Caco-2 (cell line): Measurements from ENCODE around the gene LCA5L. TPM values are rescaled to one million over a fixed set of nuclear protein-coding genes. Genes with fewer than 3 reads are reported as not detected.

ENCODE experiments used
- BruUV-seq: library from RNA; stranded (reverse); fragments of 400-500 nt; replicated peaks from 2 replicates; lab custom pipeline; 2021; lab: Mats Ljungman, UMichigan
- CTCF ChIA-PET: fragments of 300-600 bp; sonication (Branson Sonifier 250); formaldehyde crosslinking; loops from one replicate; lab custom pipeline; 2022; ENCODE audit warnings: antibody characterized with exemption; lab: Charles Lee
- POLR2A ChIA-PET: fragments of 300-600 bp; sonication (Branson Sonifier 250); formaldehyde crosslinking; loops from one replicate; lab custom pipeline; 2022; ENCODE audit warnings: antibody characterized with exemption; lab: Charles Lee
- DNase-seq, 2 experiments: peaks; one replicate each; pipeline versions ENCODE4 v3.0.0 to v3.0.0-alpha.2; 2020 to 2022
- H3K27me3 ChIP-seq: replicated peaks from 2 replicates; pipeline ENCODE4 v1.6.0; 2011; ENCODE audit warnings: low read length; ENCODE audit not compliant: control insufficient read depth, insufficient read depth
- H3K36me3 ChIP-seq: 2 replicates; pipeline ENCODE4 v1.5.1; 2011; ENCODE audit warnings: low read length; ENCODE audit not compliant: control insufficient read depth, insufficient read depth
- H3K4me1 ChIP-seq: fragments of 250-450 bp; sonication (Bioruptor Pico); 2 replicates; pipeline ENCODE4 v1.5.1; 2020; ENCODE audit warnings: mild to moderate bottlenecking
- H3K4me3 ChIP-seq: 2 replicates; pipeline ENCODE4 v1.5.1; 2011; ENCODE audit warnings: low read depth, mild to moderate bottlenecking, control low read depth, low read length
- H3K9me3 ChIP-seq: fragments of 250-450 bp; sonication (Bioruptor Pico); 2 replicates; pipeline ENCODE4 v1.5.1; 2020; ENCODE audit warnings: mild to moderate bottlenecking, moderate library complexity
- H3K27ac Mint-ChIP-seq: one replicate; pipeline ENCODE4 v1.8.0; 2022; ENCODE audit warnings: mixed read lengths; ENCODE audit not compliant: unreplicated experiment
- H3K27me3 Mint-ChIP-seq: one replicate; pipeline ENCODE4 v1.8.0; 2022; ENCODE audit warnings: mixed read lengths; ENCODE audit not compliant: insufficient read depth, unreplicated experiment
- H3K36me3 Mint-ChIP-seq: one replicate; pipeline ENCODE4 v1.8.0; 2022; ENCODE audit warnings: mild to moderate bottlenecking, mixed read lengths; ENCODE audit not compliant: insufficient read depth, unreplicated experiment
- H3K4me1 Mint-ChIP-seq: one replicate; pipeline ENCODE4 v1.8.0; 2022; ENCODE audit warnings: low read depth, mixed read lengths; ENCODE audit not compliant: unreplicated experiment
- H3K4me3 Mint-ChIP-seq: one replicate; pipeline ENCODE4 v1.8.0; 2022; ENCODE audit warnings: mild to moderate bottlenecking, moderate library complexity, mixed read lengths; ENCODE audit not compliant: unreplicated experiment
- H3K9me3 Mint-ChIP-seq: one replicate; pipeline ENCODE4 v1.8.0; 2022; ENCODE audit warnings: mixed read lengths; ENCODE audit not compliant: unreplicated experiment
- intact Hi-C: fragments of 100-400 bp; cut with micrococcal nuclease; formaldehyde crosslinking; loops from one replicate; pipeline ENCODE4 v1.10.0; 2022; ENCODE audit not compliant: unreplicated experiment
- total RNA-seq: library from RNA; stranded (reverse); gene quantifications from 2 replicates; pipeline ENCODE4 v1.2.3, GENCODE V29; 2022
- TF ChIP-seq, protein P1 (sequence below), 2 experiments: fragments of 200-600 bp in 1 of 2; IDR thresholded peaks; 1 replicate in 1 of 2; 2 replicates in 1 of 2; pipeline versions ENCODE4 v1.5.1 to v1.8.0; 2011 to 2022; ENCODE audit warnings: antibody characterized with exemption in 1 of 2, control low read depth in 1 of 2, inconsistent platforms in 1 of 2, low read depth in 1 of 2, low read length in 1 of 2, mild to moderate bottlenecking in 1 of 2, moderate library complexity in 1 of 2; ENCODE audit not compliant: insufficient read depth in 1 of 2, severe bottlenecking in 1 of 2, unreplicated experiment in 1 of 2

Gene LCA5L
- total RNA-seq, 1 experiment from 2014 or later: 0.61 TPM

DNA sequence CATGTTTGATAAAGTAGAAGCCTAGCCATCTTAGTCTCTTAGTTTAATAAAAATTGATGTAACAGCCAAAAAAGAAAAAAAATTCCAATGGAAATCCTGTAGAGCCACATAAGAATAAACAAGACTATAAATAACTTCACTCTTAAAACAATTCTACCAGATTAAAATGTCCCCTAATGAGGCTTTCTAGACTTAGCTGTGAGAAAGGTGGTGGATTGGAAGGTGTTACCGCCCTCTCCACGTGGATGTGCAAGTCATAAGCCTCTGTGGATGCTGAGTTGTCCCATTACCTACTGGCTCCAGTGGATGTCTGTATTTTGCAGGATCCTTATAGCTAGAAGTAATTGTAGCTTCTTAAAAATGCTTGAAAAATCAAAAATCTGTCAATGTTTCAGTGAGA is 14.6 kb downstream of the LCA5L start:
- TF ChIP-seq, protein P1, sequence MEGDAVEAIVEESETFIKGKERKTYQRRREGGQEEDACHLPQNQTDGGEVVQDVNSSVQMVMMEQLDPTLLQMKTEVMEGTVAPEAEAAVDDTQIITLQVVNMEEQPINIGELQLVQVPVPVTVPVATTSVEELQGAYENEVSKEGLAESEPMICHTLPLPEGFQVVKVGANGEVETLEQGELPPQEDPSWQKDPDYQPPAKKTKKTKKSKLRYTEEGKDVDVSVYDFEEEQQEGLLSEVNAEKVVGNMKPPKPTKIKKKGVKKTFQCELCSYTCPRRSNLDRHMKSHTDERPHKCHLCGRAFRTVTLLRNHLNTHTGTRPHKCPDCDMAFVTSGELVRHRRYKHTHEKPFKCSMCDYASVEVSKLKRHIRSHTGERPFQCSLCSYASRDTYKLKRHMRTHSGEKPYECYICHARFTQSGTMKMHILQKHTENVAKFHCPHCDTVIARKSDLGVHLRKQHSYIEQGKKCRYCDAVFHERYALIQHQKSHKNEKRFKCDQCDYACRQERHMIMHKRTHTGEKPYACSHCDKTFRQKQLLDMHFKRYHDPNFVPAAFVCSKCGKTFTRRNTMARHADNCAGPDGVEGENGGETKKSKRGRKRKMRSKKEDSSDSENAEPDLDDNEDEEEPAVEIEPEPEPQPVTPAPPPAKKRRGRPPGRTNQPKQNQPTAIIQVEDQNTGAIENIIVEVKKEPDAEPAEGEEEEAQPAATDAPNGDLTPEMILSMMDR (IDR thresholded peaks at IDR 0.05; ENCODE audit: insufficient read depth in 1 of 2, low read depth in 1 of 2, low read length in 1 of 2, severe bottlenecking in 1 of 2, unreplicated experiment in 1 of 2): no peak
- no peak overlapping the region for H3K4me3 ChIP-seq
- intact Hi-C loops: loop anchor here (1.0 kb wide), 1 partner anchor 9 kb away; no protein-coding TSS in a partner anchor
- peaks cover 10% of the 10 kb centered on the region; the same call in 1 of the 2 replicates for H3K4me1 ChIP-seq
- Mint-ChIP-seq H3K4me1 (peaks cover 18% of the 10 kb centered on the region), H3K36me3 (no peaks in the 10 kb centered on the region), H3K27me3 (no peaks in the 10 kb centered on the region), H3K9me3 (no peaks in the 10 kb centered on the region), H3K4me3 (no peak overlapping the region), H3K27ac (no peak overlapping the region)
- no TSS peak for BruUV-seq
- CTCF ChIA-PET: interaction anchor here (0.6 to 1.1 kb wide), 4 partner anchors 10 to 43 kb away, joined by 3 to 4 read pairs (median 4); no protein-coding TSS in a partner anchor
- H3K36me3 ChIP-seq: no peaks in the 10 kb centered on the region
- POLR2A ChIA-PET: no interaction called here
- no peaks in the 10 kb centered on the region for H3K27me3 ChIP-seq
- H3K9me3 ChIP-seq: no peaks in the 10 kb centered on the region
- no peak for DNase-seq

DNA sequence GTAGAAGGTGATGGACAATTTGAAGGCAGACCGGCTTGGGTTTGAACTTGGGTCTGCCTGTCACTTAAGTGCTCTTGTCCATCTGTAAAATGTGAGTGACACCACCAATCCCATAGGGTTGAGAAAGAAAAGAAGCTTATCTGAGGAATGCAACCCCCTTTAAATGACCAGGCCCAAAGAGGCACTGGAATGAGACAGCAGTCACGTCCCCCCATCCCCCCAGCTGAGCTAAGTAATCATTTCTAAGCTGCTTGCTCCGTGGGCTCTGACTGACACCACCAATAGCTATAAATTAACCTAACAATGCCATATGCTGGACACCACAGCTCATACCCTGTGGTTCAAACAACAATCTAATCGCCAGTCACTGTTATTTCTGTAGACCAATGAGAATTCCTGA is 15.1 kb downstream of the LCA5L start:
- TF ChIP-seq, protein P1 (IDR thresholded peaks at IDR 0.05; ENCODE audit: insufficient read depth in 1 of 2, low read depth in 1 of 2, low read length in 1 of 2, severe bottlenecking in 1 of 2, unreplicated experiment in 1 of 2): no peak
- Histone ChIP-seq H3K36me3 (no peaks in the 10 kb centered on the region), H3K9me3 (no peaks in the 10 kb centered on the region), H3K4me1 (peaks cover 10% of the 10 kb centered on the region; the same call in 1 of the 2 replicates), H3K4me3 (no peak overlapping the region), H3K27me3 (no peaks in the 10 kb centered on the region)
- Mint-ChIP-seq H3K36me3 (no peaks in the 10 kb centered on the region), H3K4me1 (peaks cover 18% of the 10 kb centered on the region), H3K27me3 (no peaks in the 10 kb centered on the region), H3K4me3 (no peak overlapping the region), H3K9me3 (no peaks in the 10 kb centered on the region), H3K27ac (no peak overlapping the region)
- peak in 1 of 2 experiments; percentile 46 for DNase-seq
- intact Hi-C loops: loop anchor here (1.0 kb wide), 1 partner anchor 8 kb away; no protein-coding TSS in a partner anchor
- ChIA-PET POLR2A (no interaction called here), CTCF (interaction anchor here (0.6 to 1.1 kb wide), 4 partner anchors 10 to 43 kb away, joined by 3 to 4 read pairs (median 4); no protein-coding TSS in a partner anchor)
- BruUV-seq: no TSS peak

DNA sequence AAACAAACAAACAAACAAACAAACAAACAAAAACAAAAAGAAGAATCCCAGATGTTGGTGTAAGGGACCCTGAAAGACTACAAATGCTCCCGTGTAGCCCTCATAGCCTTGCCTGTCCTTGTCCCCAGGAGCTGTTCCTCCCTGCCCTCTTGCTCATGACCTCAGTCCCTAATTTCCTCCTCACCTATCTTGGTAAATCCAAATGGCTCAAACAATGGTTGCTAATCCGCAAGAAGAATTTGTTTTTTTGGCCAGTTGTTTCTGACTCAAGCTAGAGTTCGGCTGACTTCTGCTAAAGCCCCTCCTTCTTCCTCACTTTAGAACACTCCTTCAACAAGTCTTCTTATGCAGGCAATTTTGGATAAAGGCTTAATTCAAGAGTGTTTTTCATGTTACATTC is 15.6 kb downstream of the LCA5L start:
- H3K36me3 Mint-ChIP-seq: no peaks in the 10 kb centered on the region
- ChIA-PET POLR2A (no interaction called here), CTCF (interaction anchor here (0.8 to 1.1 kb wide), 3 partner anchors 11 to 42 kb away, joined by 3 to 4 read pairs (median 4); no protein-coding TSS in a partner anchor)
- H3K27me3 Mint-ChIP-seq: no peaks in the 10 kb centered on the region
- H3K4me3 Mint-ChIP-seq: no peak overlapping the region
- H3K9me3 ChIP-seq: no peaks in the 10 kb centered on the region
- no peaks in the 10 kb centered on the region for H3K9me3 Mint-ChIP-seq
- BruUV-seq: no TSS peak
- peaks cover 18% of the 10 kb centered on the region for H3K4me1 Mint-ChIP-seq
- H3K36me3 ChIP-seq: no peaks in the 10 kb centered on the region
- H3K4me3 ChIP-seq: no peak overlapping the region
- DNase-seq: no peak
- no peak overlapping the region for H3K27ac Mint-ChIP-seq
- H3K27me3 ChIP-seq: no peaks in the 10 kb centered on the region
- H3K4me1 ChIP-seq: peaks cover 10% of the 10 kb centered on the region; the same call in 1 of the 2 replicates
- TF ChIP-seq, protein P1 (IDR thresholded peaks at IDR 0.05; ENCODE audit: insufficient read depth in 1 of 2, low read depth in 1 of 2, low read length in 1 of 2, severe bottlenecking in 1 of 2, unreplicated experiment in 1 of 2): no peak
- intact Hi-C loops: loop anchor here (1.0 kb wide), 1 partner anchor 8 kb away; no protein-coding TSS in a partner anchor
